Stimulated activated CD8-positive, alpha-beta memory T cell treated with anti-CD3 and anti-CD28 coated beads, Interleukin-7, amount 100 ng/mL, for 1 hour (primary cell): Measurements from ENCODE around the gene FETUB.

ENCODE experiments used
- DNase-seq, 2 donors: peaks; one replicate each; pipeline ENCODE4 v3.0.0-alpha.2; 2020; ENCODE audit warnings: low read depth in 2 of 2

FETUB gene

GRCh38 chr3:186639778-186640472 is at the start of gene FETUB:
FETUB (plus strand) TSS chr3:186640399; CDS start chr3:186640461, 62 bp downstream.
- DNase-seq: no peak

- no peak for DNase-seq
These were observed 49.5 kb upstream of the FETUB start for GRCh38 chr3:186590580-186591295.

- no peak for DNase-seq
These were observed 47.5 kb upstream of the FETUB start for GRCh38 chr3:186592682-186593081.

DNA sequence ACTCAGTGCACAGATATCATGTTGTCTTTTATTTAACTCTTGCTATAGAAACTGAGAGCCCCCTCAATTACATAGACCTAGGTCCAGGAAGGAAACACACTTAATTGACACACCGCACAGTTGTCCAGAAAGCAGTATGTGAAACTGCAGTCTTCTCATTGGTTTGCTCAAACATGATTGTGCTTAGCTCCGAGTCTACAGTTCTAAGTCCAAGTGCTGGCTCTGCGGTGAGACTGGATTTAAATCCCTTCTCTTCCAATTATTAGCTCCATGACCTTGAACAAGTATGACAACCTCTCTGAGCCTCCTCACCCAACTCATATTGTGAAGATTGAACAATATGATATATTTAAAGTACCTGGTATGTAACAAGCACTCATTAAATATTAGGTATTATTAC is 46.3 kb upstream of the FETUB start:
- DNase-seq: no peak

GRCh38 chr3:186594591-186595113 is 45.5 kb upstream of the FETUB start:
- no peak for DNase-seq

DNA sequence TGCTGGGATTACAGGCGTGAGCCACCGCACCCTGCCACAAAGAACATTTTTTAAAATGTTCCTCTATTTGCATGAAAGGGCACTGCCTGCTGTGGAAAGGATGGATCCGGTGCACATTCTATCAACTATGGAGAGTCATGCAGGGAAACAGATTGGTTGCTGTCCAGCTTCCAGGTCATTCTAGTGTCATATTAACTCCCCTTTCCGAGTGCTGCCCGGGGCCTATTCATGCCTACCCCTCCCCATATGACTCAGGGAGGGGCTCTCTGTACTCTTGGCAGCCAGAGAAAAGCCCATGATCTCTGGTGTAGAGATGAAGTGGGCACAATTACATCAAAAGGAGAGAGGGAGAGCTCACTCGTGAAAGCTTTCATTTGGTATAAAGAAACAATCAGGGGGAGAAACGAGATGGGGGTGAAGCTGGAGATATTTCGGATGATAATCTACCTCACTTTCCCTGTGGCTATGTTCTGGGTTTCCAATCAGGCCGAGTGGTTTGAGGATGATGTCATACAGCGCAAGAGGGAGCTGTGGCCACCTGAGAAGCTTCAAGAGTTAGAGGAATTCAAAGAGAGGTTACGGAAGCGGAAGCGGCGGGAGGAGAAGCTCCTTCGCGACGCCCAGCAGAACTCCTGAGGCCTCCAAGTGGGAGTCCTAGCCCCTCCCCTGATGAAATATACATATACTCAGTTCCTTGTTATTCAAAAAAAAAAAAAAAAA is 43.5 kb upstream of the FETUB start:
- no peak for DNase-seq

DNA sequence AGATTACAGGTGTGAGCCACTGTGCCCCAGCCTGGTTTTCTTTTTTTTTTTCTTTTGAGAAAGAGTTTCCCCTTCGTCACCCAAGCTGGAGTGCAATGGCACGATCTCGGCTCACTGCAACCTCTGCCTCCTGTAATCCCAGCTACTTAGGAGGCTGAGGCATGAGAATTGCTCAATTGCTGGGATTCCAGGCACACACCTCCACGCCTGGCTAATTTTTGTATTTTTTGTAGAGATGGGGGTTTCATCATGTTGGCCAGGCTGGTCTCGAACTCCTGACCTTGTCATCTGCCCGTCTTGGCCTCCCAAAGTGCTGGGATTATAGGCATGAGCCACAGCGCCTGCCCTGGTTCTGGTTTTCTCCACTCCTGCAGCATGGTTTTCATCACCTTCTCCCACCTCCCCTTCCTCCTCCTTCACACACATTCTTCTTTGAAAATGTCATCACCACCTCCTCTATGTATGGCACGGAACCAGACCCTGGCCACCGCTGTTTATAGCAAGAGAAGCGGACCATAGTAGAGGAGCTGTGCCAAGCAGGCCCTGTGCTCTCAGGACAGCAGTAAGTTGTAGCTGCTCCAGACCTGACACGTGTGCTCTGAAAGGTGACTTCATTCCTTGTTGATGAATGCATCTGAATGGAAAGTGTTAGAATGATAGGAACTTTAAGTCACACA is 42.0 kb upstream of the FETUB start:
- no peak for DNase-seq

DNA sequence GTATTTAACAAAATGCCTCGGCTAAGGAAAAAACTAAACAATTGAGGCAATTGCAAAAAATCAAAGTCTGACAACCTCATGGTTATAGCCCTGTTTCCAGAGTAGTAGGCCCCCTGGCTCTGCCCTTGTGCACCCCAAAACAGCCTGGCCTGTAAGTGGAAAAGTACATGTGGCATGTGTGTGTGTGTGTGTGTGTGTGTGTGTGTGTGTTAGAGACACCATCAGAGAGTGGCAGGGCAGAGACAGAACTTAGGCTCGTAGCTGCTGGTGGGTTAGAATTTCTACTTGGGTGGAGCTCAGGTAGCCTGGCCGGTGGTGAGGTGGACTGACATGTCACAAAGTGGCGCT is 41.4 kb upstream of the FETUB start:
- DNase-seq: no peak

GRCh38 chr3:186599142-186599784 is 40.9 kb upstream of the FETUB start:
- DNase-seq: no peak

DNA sequence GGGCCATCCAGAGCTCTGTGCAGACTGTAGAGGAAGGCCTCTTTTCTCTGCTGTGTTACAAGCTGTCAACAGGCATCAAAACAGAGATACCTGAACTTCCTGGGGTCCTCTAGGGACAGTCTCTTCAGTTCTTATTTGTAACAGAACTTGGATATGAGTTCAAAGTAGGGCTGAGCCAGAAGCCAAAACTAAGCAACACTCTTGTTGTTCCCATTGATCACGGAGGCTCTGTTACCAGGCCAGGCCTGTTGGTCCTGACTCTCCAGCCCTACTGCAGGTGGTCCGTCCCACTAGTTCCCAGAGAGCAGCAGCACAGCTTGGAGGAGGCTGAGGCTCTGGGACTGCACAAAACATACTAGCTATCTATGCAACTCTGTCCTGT is 40.4 kb upstream of the FETUB start:
- no peak for DNase-seq

GRCh38 chr3:186600896-186601295 is 39.3 kb upstream of the FETUB start:
- no peak for DNase-seq

DNA sequence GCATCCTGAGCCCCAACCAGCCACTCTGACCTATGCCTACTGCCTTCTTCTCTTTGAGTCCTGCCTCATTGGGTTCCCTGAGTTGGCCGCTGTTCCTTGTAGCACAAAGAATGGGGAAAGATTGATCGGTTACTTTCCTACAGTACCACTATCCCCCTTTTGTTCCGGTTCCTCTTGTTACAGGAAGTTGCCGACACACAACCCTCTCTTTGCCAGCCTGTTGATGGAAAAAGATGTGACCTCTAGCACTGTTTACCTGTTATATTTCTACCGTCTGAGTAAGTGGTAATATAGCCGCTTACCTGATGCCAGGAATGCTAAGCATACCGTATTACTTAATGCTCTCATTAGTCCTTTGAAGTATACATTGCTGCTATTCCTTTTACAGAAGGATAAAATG is 37.0 kb upstream of the FETUB start:
- no peak for DNase-seq

- no peak for DNase-seq
These were observed 35.1 kb upstream of the FETUB start for GRCh38 chr3:186605078-186605477.

DNA sequence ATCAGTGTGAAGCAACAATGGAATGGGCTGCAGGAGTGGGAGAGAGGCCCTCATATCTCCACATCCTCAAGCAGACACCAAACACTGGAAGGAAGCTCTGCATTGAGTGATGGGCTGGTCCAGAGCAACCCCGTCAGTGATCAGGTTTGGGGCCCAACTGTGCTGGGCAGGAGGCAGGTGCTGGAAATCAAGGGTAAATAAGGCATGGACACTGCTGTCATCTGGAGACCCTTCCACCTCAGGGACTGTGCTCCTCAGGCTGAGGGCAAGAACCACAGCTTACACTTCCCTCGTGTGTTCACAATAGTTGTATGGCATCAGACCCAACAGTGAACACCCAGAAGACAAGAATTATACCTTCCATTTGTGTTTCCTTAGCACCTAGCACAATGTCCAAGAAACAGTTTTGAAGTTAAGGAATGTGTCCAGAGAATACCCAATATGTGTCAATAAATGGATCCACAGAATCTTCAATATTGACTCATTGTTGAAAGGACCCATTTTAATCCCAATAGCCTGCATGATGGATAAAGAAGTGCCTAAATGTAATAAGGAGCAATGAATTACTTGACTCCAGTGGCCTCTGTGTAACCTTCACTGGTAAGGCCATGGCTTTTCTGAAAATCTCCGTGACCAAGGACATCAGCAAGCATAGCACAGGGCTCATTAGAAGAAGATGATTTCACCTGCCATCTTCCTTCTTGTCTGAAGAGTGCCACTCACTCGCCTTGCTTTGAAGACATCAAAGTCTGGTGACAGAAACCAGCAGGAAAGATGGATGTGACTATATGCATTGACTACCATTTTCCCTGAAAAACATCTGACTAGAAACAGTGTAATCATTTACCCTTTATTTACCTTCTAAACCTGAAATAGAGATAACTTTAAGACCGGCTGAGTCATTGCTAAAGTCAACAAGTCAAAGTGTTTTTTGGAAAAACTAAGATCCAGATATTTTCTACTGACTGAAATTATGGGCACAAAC is 34.3 kb upstream of the FETUB start:
- DNase-seq: no peak

DNA sequence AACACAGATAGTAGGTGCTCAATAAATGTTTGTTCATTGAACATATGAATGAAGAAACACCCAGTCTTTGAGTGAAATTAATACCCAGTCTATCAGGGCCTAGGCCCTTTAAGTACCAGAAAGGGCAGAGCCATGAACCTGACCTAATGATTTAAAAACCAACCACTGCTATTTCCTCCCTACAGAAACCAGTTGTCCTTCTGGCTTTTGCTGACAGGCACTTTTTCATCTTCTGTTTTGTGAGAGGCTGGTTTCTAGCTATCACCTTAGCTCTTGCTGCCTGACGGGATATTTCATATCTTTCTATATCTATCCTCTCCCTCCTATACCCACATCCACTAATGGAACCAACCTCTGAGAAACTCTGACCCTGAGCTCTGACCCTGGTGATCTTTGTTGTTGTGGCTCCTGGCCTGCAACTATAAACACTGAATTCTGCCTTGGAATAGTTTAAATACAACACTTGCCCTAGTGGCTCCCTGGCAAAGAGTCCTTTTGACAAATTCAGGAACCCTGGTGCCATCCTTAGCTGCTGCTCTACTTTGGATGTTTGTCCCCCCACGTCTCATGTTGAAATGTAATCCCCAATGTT is 31.5 kb upstream of the FETUB start:
- DNase-seq: no peak

DNA sequence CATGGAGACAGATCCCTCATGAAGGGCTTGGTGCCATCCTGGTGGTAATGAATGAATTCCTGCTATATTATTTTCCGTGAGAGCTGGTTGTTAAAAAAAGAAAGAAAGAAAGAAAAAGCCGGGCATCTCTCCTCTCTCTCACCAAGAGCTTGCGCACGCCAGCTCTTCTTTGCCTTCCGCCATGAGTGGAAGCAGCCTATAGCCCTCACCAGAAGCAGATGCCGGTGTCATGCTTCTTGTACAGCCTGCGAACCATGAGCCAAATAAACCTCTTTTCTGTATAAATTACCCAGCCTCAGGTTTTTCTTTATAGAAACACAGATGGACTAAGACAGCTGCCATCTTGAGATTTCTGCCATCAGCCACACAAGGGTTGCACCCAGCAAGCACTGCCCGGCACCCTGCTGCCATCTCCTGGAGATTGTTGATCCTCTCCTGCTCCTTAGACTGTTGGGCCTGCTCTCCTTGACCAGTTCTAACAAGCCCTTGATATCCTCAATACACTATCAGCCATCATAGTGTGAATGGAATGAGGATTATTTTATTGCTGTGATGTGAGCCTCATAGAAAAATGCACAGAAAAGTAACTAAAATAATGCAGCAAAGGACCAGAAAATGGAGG is 30.8 kb upstream of the FETUB start:
- DNase-seq: no peak

DNA sequence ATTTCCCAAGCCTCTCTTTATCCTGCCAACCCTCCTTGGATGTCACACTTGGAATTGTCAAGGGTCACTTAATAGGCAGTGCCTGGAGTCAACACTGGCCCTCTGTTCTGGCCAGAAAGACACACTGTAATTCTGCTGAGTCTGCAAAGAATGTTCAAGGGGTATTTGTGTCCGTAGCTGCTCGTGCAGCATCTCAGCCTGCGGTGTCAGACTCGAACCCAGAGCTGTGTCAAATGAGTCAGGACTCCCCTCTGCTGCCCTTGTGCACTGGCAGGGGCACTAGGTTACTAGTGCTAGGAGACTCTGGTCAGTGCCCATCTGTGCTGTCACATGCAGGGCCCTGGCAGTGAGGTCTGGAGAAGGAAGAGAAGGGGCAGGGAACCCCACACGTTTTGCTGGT is 28.1 kb upstream of the FETUB start:
- no peak for DNase-seq

- no peak for DNase-seq
These were observed 27.2 kb upstream of the FETUB start, which contains the start of gene AHSG for GRCh38 chr3:186612721-186613636. AHSG (plus strand) TSS chr3:186613060; CDS start chr3:186613142, 82 bp downstream.
